Measurements from ENCODE around the gene ACSM5. TPM values are rescaled to one million over a fixed set of nuclear protein-coding genes. Genes with fewer than 3 reads are reported as not detected.
"Not testable (repeated sequence)": the region's sequence is repeated elsewhere in the genome, so short reads cannot be mapped to it uniquely, and the experiment has no call there.

Gene ACSM5
- total and polyA plus RNA-seq, 2 of the 4 experiments (the other 2 are of a cell fraction) = not detected

DNA sequence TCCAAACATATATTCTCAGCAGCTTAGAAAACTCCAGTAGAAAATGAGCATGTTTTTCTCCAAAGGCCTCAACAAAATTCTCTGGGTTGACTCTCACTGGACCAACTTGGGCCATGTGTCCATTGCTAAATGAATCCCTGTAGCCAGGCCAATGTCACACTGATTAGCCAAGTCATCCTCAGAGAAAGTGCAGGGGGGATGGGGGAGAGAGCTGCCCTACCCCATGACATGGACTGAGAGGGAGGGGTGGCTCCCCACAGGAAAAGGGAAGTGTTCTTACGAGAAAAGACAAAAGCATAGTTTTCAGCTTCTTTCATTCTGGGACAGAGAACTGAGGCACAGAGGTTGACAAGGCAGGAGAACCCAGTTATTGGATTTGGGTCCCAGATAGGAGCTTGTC is 74.7 kb downstream of the ACSM5 start:
- intact Hi-C loops (cut with micrococcal nuclease); H3K27ac ChIP-seq (ENCODE audit: insufficient read depth, low read length); H3K18ac ChIP-seq (ENCODE audit: low read depth, low read length); DNase-seq; H3K4me2 ChIP-seq (ENCODE audit: low read depth, low read length); H4K91ac ChIP-seq (ENCODE audit: insufficient read depth, low read depth, low read length); H3K4me1 ChIP-seq (ENCODE audit: control insufficient read depth, insufficient read depth, low read length); H3K23ac ChIP-seq (ENCODE audit: low read depth, low read length); ATAC-seq (ENCODE audit: low read depth); H2BK120ac ChIP-seq (ENCODE audit: low read depth, low read length); POLR2A ChIA-PET (ENCODE audit: unreplicated experiment); H4K20me1 ChIP-seq (ENCODE audit: insufficient read depth, low read length); H3K9ac ChIP-seq (ENCODE audit: low read depth, low read length); H3K4ac ChIP-seq (ENCODE audit: low read depth, low read length); H4K5ac ChIP-seq (ENCODE audit: low read depth, low read length); H3K36me3 ChIP-seq (ENCODE audit: control insufficient read depth, insufficient read depth, low read length); H3K9me3 ChIP-seq (ENCODE audit: control insufficient read depth, insufficient read depth, low read length); H3K9me1 ChIP-seq (ENCODE audit: insufficient read depth, low read length); CTCF ChIA-PET; H3K14ac ChIP-seq (replicated peaks; ENCODE audit: low read depth, low read length); H2BK5ac ChIP-seq (ENCODE audit: low read depth, low read length, poor library complexity, severe bottlenecking); H2AK5ac ChIP-seq (ENCODE audit: low read depth, low read length); in situ Hi-C loops (cut with MboI; ENCODE audit: low sequenced_read_pairs); H2BK20ac ChIP-seq (ENCODE audit: low read depth, low read length); H3K27me3 ChIP-seq (ENCODE audit: control insufficient read depth, insufficient read depth, low read length); dilution Hi-C loops (cut with HindIII; ENCODE audit: low sequenced_read_pairs, unreplicated experiment); H2BK15ac ChIP-seq (ENCODE audit: low read depth, low read length); H2AFZ ChIP-seq (replicated peaks; ENCODE audit: low read length, poor library complexity); H3K4me3 ChIP-seq (ENCODE audit: insufficient read depth, low read depth, low read length); H3K79me1 ChIP-seq (ENCODE audit: low read depth in 1 of 2, low read length in 2 of 2); H3K56ac ChIP-seq (ENCODE audit: extremely low read depth, insufficient read depth, low read length); H2AK9ac ChIP-seq (replicated peaks; ENCODE audit: low read depth, low read length, poor library complexity); H4K8ac ChIP-seq (ENCODE audit: low read depth in 2 of 2, low read length in 2 of 2); BruUV-seq (replicated peaks): not testable (repeated sequence)
- WGBS, 2 experiments (ENCODE audit: extremely low coverage in 2 of 2, insufficient read length in 1 of 2) = no CpG with 5 or more reads among the region's 1 CpG
